ENCODE results near the gene KIF13A. TPM values are rescaled to one million over a fixed set of nuclear protein-coding genes. Genes with fewer than 3 reads are reported as not detected.

The KIF13A gene
- total and polyA plus RNA-seq, 2 donors (not counting 3 experiments of a cell fraction or from before 2014, with no cell fraction given): 24.9 to 65.8 TPM

DNA sequence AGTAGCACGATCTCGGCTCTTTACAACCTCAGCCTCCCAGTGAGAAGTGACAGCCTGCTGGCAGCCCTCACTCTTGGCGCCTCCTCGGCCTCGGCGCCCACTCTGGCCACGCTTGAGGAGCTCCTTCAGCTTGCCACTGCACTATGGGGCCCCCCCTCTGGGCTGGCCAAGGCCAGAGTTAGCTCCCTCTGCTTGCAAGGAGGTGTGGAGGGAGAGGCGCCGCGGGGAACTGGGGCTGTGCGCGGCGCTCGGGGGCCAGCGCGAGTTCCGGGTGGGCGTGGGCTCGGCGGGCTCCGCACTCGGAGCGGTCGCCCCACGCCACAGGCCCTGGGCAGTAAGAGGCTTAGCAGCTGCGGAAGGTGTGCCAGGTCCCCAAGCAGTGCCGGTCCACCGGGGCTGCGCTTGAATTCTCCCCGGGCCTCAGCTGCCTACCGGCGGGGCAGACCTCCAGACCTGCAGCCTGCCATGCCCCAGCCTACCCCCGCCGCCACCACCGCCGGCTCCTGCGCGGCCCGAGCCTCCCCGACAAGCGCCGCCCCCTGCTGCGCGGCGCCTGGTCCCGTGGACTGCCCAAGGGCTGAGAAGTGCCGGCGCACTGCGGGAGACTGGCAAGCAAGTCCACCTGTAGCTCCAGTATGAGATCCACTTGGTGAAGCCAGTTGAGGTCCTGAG is 258.7 kb downstream of the KIF13A start:
- BruUV-seq (replicated peaks): no TSS peak
- Histone ChIP-seq H3K9ac (replicated peaks; ENCODE audit: extremely low read depth, insufficient read depth, low read length) (no peak overlapping the region), H4K20me1 (replicated peaks; ENCODE audit: control insufficient read depth, extremely low read depth, insufficient read depth, low read length) (no peaks in the 10 kb centered on the region), H3K27me3 (ENCODE audit: control insufficient read depth in 2 of 2, insufficient read depth in 2 of 2, low read length in 2 of 2) (no peaks in the 10 kb centered on the region), H3K27ac (ENCODE audit: insufficient read depth, low read depth, low read length) (no peak overlapping the region), H3K4me1 (ENCODE audit: control insufficient read depth, extremely low read depth, insufficient read depth, low read length) (peaks cover 7% of the 10 kb centered on the region), H2AFZ (ENCODE audit: low read depth, low read length) (no peak overlapping the region), H3K4me2 (ENCODE audit: insufficient read depth, low read length) (no peak overlapping the region), H3K79me2 (ENCODE audit: control insufficient read depth, insufficient read depth, low read length) (no peaks in the 10 kb centered on the region), H3K9me1 (replicated peaks; ENCODE audit: control insufficient read depth, extremely low read depth, insufficient read depth, low read length) (no peaks in the 10 kb centered on the region), H3K4me3 (replicated peaks in 1 of 3; ENCODE audit: insufficient read depth in 1 of 3, low read depth in 1 of 3, low read length in 3 of 3) (no peak overlapping the region), H3K36me3 (ENCODE audit: control insufficient read depth in 2 of 2, extremely low read depth in 1 of 2, insufficient read depth in 2 of 2, low read length in 2 of 2) (no peaks in the 10 kb centered on the region), H3K9me3 (replicated peaks; ENCODE audit: control insufficient read depth, insufficient read depth, low read length) (no peaks in the 10 kb centered on the region)
- dilution Hi-C loops (cut with MboI; ENCODE audit: extremely low pct_ligation_motif_present, low sequenced_read_pairs) (no loop called here), intact Hi-C loops (cut with micrococcal nuclease) (no loop called here)
- POLR2A ChIA-PET: no interaction called here
- TF ChIP-seq, protein P1, sequence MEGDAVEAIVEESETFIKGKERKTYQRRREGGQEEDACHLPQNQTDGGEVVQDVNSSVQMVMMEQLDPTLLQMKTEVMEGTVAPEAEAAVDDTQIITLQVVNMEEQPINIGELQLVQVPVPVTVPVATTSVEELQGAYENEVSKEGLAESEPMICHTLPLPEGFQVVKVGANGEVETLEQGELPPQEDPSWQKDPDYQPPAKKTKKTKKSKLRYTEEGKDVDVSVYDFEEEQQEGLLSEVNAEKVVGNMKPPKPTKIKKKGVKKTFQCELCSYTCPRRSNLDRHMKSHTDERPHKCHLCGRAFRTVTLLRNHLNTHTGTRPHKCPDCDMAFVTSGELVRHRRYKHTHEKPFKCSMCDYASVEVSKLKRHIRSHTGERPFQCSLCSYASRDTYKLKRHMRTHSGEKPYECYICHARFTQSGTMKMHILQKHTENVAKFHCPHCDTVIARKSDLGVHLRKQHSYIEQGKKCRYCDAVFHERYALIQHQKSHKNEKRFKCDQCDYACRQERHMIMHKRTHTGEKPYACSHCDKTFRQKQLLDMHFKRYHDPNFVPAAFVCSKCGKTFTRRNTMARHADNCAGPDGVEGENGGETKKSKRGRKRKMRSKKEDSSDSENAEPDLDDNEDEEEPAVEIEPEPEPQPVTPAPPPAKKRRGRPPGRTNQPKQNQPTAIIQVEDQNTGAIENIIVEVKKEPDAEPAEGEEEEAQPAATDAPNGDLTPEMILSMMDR (IDR thresholded peaks at IDR 0.05; ENCODE audit: extremely low read depth in 1 of 2, insufficient read depth in 1 of 2, low read depth in 1 of 2, low read length in 2 of 2): no peak
- CTCF ChIA-PET: no interaction called here
- FAIRE-seq (no peak), DNase-seq (ENCODE audit: low read depth, low spot score) (no peak)

DNA sequence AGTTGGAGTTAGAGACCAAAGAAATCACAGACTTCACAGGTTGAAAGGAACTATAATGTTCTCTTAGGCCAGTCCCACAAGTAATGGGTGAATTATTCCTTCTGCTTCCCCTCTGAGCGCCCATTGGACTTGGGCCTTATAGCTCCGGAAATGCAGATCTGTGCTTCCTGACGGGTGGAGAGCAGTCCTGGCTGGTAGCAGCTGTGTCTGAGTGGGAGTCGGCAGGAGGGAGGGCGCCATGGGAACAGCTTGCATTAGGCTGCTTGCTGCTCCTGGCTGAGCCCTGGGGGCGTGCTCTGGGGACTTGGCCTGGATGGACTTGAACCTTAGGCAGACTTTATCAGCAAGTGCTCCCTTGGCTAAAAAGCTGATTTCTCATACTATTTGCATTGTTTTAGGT is 262.4 kb downstream of the KIF13A start:
- intact Hi-C loops (cut with micrococcal nuclease): no loop called here
- FAIRE-seq (peak; percentile 84), DNase-seq (ENCODE audit: low read depth, low spot score) (peak; percentile 75)
- Histone ChIP-seq H3K4me3 (replicated peaks in 1 of 3; ENCODE audit: insufficient read depth in 1 of 3, low read depth in 1 of 3, low read length in 3 of 3) (no peak overlapping the region), H3K4me1 (ENCODE audit: control insufficient read depth, extremely low read depth, insufficient read depth, low read length) (peaks cover 7% of the 10 kb centered on the region), H3K9me1 (replicated peaks; ENCODE audit: control insufficient read depth, extremely low read depth, insufficient read depth, low read length) (no peaks in the 10 kb centered on the region), H2AFZ (ENCODE audit: low read depth, low read length) (peak overlapping the region; percentile 45), H3K79me2 (ENCODE audit: control insufficient read depth, insufficient read depth, low read length) (no peaks in the 10 kb centered on the region), H3K4me2 (ENCODE audit: insufficient read depth, low read length) (no peak overlapping the region), H3K9ac (replicated peaks; ENCODE audit: extremely low read depth, insufficient read depth, low read length) (no peak overlapping the region), H3K27me3 (ENCODE audit: control insufficient read depth in 2 of 2, insufficient read depth in 2 of 2, low read length in 2 of 2) (no peaks in the 10 kb centered on the region), H3K27ac (ENCODE audit: insufficient read depth, low read depth, low read length) (no peak overlapping the region), H3K36me3 (ENCODE audit: control insufficient read depth in 2 of 2, extremely low read depth in 1 of 2, insufficient read depth in 2 of 2, low read length in 2 of 2) (no peaks in the 10 kb centered on the region), H3K9me3 (replicated peaks; ENCODE audit: control insufficient read depth, insufficient read depth, low read length) (no peaks in the 10 kb centered on the region), H4K20me1 (replicated peaks; ENCODE audit: control insufficient read depth, extremely low read depth, insufficient read depth, low read length) (no peaks in the 10 kb centered on the region)
- no TSS peak for BruUV-seq (replicated peaks)
- TF ChIP-seq JUN (IDR thresholded peaks at IDR 0.05; ENCODE audit: borderline replicate concordance, insufficient read depth, insufficient read length, low read depth) (no peak), POLR2AphosphoS5 (IDR thresholded peaks at IDR 0.05; ENCODE audit: insufficient read depth, low read depth, low read length) (no peak), GATA2 (IDR thresholded peaks at IDR 0.05; ENCODE audit: insufficient read depth, insufficient read length, low read depth, low read length) (no peak), EZH2 (IDR thresholded peaks at IDR 0.05; ENCODE audit: borderline replicate concordance, low read depth, low read length, severe bottlenecking) (no peak), POLR2A (IDR thresholded peaks at IDR 0.05; ENCODE audit: low read depth, low read length) (no peak), MYC (IDR thresholded peaks at IDR 0.05; ENCODE audit: low read depth, low read length) (no peak), FOS (IDR thresholded peaks at IDR 0.05; ENCODE audit: borderline replicate concordance, insufficient read depth, low read length) (no peak)
- TF ChIP-seq, protein P2, sequence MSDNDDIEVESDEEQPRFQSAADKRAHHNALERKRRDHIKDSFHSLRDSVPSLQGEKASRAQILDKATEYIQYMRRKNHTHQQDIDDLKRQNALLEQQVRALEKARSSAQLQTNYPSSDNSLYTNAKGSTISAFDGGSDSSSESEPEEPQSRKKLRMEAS (IDR thresholded peaks at IDR 0.05; ENCODE audit: insufficient read depth, insufficient read length): no peak
- TF ChIP-seq, protein P1 (IDR thresholded peaks at IDR 0.05; ENCODE audit: extremely low read depth in 1 of 2, insufficient read depth in 1 of 2, low read depth in 1 of 2, low read length in 2 of 2): no peak
- dilution Hi-C loops (cut with MboI; ENCODE audit: extremely low pct_ligation_motif_present, low sequenced_read_pairs): no loop called here
- CTCF ChIA-PET: interaction anchor here (1.0 to 1.2 kb wide), 3 partner anchors 18 to 26 kb away, joined by 3 to 4 read pairs (median 3); partner anchors contain the start of gene NUP153
- POLR2A ChIA-PET: no interaction called here

Measured in endothelial cell of umbilical vein (primary cell).